PC-3 (cell line): ENCODE data around the gene PAPSS1.

Source experiments
- EZH2 ChIP-seq: fragments of 300-600 bp; sonication (generic); IDR thresholded peaks from one replicate; pipeline ENCODE4 v1.6.1; 2017; ENCODE audit warnings: antibody characterized with exemption, mild to moderate bottlenecking, low read length; ENCODE audit not compliant: unreplicated experiment
- EZH2phosphoT487 ChIP-seq: fragments of 300-600 bp; sonication (generic); IDR thresholded peaks from 2 replicates; pipeline ENCODE4 v1.6.1; 2018; ENCODE audit warnings: mild to moderate bottlenecking, antibody characterized with exemption, low read length, borderline replicate concordance
- TF ChIP-seq, protein P1 (sequence below): fragments of 300-600 bp; sonication (generic); conservative IDR thresholded peaks from 2 replicates; pipeline ENCODE4 v1.5.1; 2017; ENCODE audit warnings: antibody characterized with exemption, low read depth, mild to moderate bottlenecking, low read length

GRCh38 chr4:107645604-107646003, 74.4 kb downstream of the PAPSS1 start:
- TF ChIP-seq, protein P1, sequence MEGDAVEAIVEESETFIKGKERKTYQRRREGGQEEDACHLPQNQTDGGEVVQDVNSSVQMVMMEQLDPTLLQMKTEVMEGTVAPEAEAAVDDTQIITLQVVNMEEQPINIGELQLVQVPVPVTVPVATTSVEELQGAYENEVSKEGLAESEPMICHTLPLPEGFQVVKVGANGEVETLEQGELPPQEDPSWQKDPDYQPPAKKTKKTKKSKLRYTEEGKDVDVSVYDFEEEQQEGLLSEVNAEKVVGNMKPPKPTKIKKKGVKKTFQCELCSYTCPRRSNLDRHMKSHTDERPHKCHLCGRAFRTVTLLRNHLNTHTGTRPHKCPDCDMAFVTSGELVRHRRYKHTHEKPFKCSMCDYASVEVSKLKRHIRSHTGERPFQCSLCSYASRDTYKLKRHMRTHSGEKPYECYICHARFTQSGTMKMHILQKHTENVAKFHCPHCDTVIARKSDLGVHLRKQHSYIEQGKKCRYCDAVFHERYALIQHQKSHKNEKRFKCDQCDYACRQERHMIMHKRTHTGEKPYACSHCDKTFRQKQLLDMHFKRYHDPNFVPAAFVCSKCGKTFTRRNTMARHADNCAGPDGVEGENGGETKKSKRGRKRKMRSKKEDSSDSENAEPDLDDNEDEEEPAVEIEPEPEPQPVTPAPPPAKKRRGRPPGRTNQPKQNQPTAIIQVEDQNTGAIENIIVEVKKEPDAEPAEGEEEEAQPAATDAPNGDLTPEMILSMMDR = no peak
- TF ChIP-seq EZH2 (no peak), EZH2phosphoT487 (no peak)
